ENCODE data around the gene DNAJB5. TPM values are rescaled to one million over a fixed set of nuclear protein-coding genes. Genes with fewer than 3 reads are reported as not detected.

The DNAJB5 gene
- total and polyA plus RNA-seq, 9 of the 15 experiments (the other 6 are each of a cell fraction or from before 2014, with no cell fraction given), result 0.15 to 7.4 (median 3.7) TPM

DNA sequence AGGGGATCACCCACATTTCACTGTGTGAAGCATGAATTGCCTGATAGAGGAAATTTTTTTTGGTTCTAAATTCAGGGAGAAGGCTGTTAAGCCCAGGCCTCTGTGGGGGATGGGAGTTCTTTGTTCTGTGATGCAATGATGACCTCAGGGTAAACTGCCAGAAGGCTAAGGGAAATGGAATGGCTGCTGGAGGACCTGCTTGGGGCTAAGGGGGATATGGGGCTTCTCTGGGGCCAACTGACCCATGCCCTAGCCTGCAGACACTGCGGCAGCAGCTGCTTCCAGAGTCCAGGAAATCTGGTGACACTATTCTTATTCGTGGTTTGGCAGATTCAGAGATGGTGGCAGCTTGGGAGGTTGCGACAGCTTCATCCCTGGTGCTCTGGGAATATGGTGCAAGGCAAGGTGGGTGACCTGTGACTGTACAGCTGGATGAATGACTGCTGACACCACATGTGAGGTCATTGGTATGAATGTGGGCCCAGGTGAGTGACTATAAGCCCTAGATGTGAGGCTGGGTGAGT lies 52.6 kb downstream of the DNAJB5 start (continued):
- TF ChIP-seq, protein P1, sequence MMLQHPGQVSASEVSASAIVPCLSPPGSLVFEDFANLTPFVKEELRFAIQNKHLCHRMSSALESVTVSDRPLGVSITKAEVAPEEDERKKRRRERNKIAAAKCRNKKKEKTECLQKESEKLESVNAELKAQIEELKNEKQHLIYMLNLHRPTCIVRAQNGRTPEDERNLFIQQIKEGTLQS (IDR thresholded peaks at IDR 0.05), result peak; percentile 81
- TF ChIP-seq, protein P1 (CRISPR knock-in tag; conservative IDR thresholded peaks at IDR 0.05), result no peak

DNA sequence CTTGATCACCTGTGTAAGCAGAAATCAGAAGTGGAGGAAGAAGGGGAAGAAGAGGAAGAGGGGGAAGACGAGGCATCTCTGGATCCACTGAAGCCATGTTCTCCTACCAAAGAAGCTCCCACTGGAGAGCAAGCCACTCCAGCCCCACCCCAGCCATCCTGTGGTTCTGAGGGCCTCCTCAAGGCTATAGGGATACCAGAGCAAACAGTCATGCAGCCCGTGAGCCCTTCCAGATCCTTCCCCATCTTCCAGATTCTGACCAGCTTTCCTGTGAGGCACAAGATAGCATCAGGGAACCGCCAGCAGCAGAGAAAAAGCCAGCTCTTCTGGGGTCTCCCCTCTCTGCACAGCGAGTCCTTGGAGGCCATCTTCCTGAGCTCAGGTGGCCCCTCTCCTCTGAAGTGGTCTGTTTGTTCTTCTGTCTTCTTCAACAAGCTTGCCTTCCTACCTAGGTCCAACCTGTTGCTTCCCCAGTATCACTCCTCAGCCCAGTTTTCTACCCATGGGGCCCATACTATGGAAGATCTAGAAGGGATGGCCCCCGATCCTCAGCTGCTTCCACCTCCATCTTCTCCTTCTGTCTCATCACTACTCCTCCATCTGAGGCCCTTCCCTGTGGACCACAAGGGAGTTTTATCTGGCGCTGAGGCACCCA lies 53.5 kb downstream of the DNAJB5 start:
- Histone ChIP-seq H3K4me2 (ENCODE audit: insufficient read depth, low read length) (no peak overlapping the region), H2AFZ (ENCODE audit: low read depth, low read length) (no peak overlapping the region), H3K27me3 (ENCODE audit: control insufficient read depth in 2 of 2, insufficient read depth in 2 of 2, low read length in 2 of 2) (no peaks in the 10 kb centered on the region), H3K27ac (ENCODE audit: extremely low read depth, low read depth, low read length) (no peak overlapping the region), H3K36me3 (ENCODE audit: control insufficient read depth, insufficient read depth, low read length) (0 out of 3 replicates have a peak, but pooled peaks cover 2% of the 10 kb centered on the region), H3K79me2 (ENCODE audit: control insufficient read depth, insufficient read depth, low read length) (no peaks in the 10 kb centered on the region), H3K4me3 (no peak overlapping the region), H3K9ac (ENCODE audit: insufficient read depth in 1 of 2, low read depth in 2 of 2, low read length in 2 of 2) (no peak overlapping the region), H3K9me1 (ENCODE audit: control insufficient read depth, insufficient read depth, low read length) (no peaks in the 10 kb centered on the region), H3K4me1 (replicated peaks in 1 of 2; ENCODE audit: control insufficient read depth in 2 of 2, insufficient read depth in 2 of 2, low read length in 2 of 2) (peaks cover 3 to 8% of the 10 kb centered on the region in 2 experiments; a peak in 3 of 5 replicates), H4K20me1 (replicated peaks; ENCODE audit: control insufficient read depth, insufficient read depth, low read length) (no peaks in the 10 kb centered on the region), H3K9me3 (replicated peaks; ENCODE audit: control insufficient read depth, insufficient read depth, low read depth, low read length) (no peaks in the 10 kb centered on the region)
- in situ Hi-C loops (cut with MboI), result loop anchor here (5.0 kb wide), 1 partner anchor 46 kb away; no protein-coding TSS in a partner anchor
- intact Hi-C loops (cut with micrococcal nuclease), result no loop called here
- no peak for ATAC-seq
- WGBS (ENCODE audit: insufficient coverage, low coverage, missing lambda C conversion rate), result 73% methylated on average over 3 of the region's 6 CpGs
- POLR2A ChIA-PET, result interaction anchor here (0.6 to 3.1 kb wide), 7 partner anchors 8 to 147 kb away, joined by 3 to 14 read pairs (median 5); a partner anchor contains a TSS
- no peak for FAIRE-seq
- no TSS peak for BruUV-seq (replicated peaks)
- CTCF ChIA-PET (ENCODE audit: low intra/inter-chr PET ratio), result no interaction called here
- no peak for DNase-seq (ENCODE audit: extremely low read depth in 1 of 4, low spot score in 3 of 4)
- TF ChIP-seq, protein P2, sequence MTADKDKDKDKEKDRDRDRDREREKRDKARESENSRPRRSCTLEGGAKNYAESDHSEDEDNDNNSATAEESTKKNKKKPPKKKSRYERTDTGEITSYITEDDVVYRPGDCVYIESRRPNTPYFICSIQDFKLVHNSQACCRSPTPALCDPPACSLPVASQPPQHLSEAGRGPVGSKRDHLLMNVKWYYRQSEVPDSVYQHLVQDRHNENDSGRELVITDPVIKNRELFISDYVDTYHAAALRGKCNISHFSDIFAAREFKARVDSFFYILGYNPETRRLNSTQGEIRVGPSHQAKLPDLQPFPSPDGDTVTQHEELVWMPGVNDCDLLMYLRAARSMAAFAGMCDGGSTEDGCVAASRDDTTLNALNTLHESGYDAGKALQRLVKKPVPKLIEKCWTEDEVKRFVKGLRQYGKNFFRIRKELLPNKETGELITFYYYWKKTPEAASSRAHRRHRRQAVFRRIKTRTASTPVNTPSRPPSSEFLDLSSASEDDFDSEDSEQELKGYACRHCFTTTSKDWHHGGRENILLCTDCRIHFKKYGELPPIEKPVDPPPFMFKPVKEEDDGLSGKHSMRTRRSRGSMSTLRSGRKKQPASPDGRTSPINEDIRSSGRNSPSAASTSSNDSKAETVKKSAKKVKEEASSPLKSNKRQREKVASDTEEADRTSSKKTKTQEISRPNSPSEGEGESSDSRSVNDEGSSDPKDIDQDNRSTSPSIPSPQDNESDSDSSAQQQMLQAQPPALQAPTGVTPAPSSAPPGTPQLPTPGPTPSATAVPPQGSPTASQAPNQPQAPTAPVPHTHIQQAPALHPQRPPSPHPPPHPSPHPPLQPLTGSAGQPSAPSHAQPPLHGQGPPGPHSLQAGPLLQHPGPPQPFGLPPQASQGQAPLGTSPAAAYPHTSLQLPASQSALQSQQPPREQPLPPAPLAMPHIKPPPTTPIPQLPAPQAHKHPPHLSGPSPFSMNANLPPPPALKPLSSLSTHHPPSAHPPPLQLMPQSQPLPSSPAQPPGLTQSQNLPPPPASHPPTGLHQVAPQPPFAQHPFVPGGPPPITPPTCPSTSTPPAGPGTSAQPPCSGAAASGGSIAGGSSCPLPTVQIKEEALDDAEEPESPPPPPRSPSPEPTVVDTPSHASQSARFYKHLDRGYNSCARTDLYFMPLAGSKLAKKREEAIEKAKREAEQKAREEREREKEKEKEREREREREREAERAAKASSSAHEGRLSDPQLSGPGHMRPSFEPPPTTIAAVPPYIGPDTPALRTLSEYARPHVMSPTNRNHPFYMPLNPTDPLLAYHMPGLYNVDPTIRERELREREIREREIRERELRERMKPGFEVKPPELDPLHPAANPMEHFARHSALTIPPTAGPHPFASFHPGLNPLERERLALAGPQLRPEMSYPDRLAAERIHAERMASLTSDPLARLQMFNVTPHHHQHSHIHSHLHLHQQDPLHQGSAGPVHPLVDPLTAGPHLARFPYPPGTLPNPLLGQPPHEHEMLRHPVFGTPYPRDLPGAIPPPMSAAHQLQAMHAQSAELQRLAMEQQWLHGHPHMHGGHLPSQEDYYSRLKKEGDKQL (CRISPR knock-in tag; IDR thresholded peaks at IDR 0.05; ENCODE audit: borderline replicate concordance), result no peak
- TF ChIP-seq MCM2 (IDR thresholded peaks at IDR 0.05; ENCODE audit: low read depth) (no peak), GATAD2A (IDR thresholded peaks at IDR 0.05) (no peak), MCM3 (IDR thresholded peaks at IDR 0.05) (no peak), SREBF2 (CRISPR knock-in tag; IDR thresholded peaks at IDR 0.05) (no peak), NCOA4 (IDR thresholded peaks at IDR 0.05; ENCODE audit: partially characterized antibody) (no peak), TEAD1 (CRISPR knock-in tag; IDR thresholded peaks at IDR 0.05) (no peak), ZNF274 (IDR thresholded peaks at IDR 0.05; ENCODE audit: borderline replicate concordance, low read depth, low read length) (no peak), SRSF1 (IDR thresholded peaks at IDR 0.05; ENCODE audit: low read depth, low read length) (no peak)
- TF ChIP-seq, protein P3, sequence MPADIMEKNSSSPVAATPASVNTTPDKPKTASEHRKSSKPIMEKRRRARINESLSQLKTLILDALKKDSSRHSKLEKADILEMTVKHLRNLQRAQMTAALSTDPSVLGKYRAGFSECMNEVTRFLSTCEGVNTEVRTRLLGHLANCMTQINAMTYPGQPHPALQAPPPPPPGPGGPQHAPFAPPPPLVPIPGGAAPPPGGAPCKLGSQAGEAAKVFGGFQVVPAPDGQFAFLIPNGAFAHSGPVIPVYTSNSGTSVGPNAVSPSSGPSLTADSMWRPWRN (IDR thresholded peaks at IDR 0.05; ENCODE audit: low read depth), result no peak
